Measurements from ENCODE around the gene DIPK1A.

- TF ChIP-seq POLR2A (IDR thresholded peaks at IDR 0.05; ENCODE audit: low read depth, low read length) (no peak), TAF1 (IDR thresholded peaks at IDR 0.05; ENCODE audit: low read depth, low read length) (no peak)
These were observed 36.8 kb downstream of the DIPK1A start for GRCh38 chr1:92924501-92924900.
